Thoracic aorta (tissue), 2 donors: Measurements from ENCODE around the gene SPOCK1. TPM values are rescaled to one million over a fixed set of nuclear protein-coding genes. Genes with fewer than 3 reads are reported as not detected.

Experiments
- ATAC-seq: fragments of 150-250 bp; one replicate; pipeline ENCODE4 v1.8.0; 2017; ENCODE audit warnings: low read depth; ENCODE audit not compliant: insufficient number of reproducible peaks, low FRiP score
- DNase-seq: peaks from one replicate; pipeline ENCODE4 v3.0.0-alpha.2; 2020; ENCODE audit warnings: low spot score
- H3K27ac ChIP-seq, 2 donors: fragments of 200-600 bp; sonication (generic); 1 replicate in 1 of 2; 2 replicates in 1 of 2; pipeline ENCODE4 v1.5.1; 2016; ENCODE audit warnings: mild to moderate bottlenecking in 2 of 2, moderate library complexity in 2 of 2
- H3K27me3 ChIP-seq: fragments of 200-600 bp; sonication (generic); replicated peaks from 2 replicates; pipeline ENCODE4 v1.6.0; 2016; ENCODE audit warnings: mild to moderate bottlenecking; ENCODE audit not compliant: insufficient read depth
- H3K36me3 ChIP-seq: fragments of 200-600 bp; sonication (generic); one replicate; pipeline ENCODE4 v1.5.1; 2016
- H3K4me1 ChIP-seq, 2 donors: fragments of 200-600 bp; sonication (generic); 1 replicate in 1 of 2; 2 replicates in 1 of 2; pipeline versions ENCODE4 v1.5.1 to v1.6.0; 2016; ENCODE audit warnings: low read depth in 2 of 2, mild to moderate bottlenecking in 1 of 2; ENCODE audit not compliant: control insufficient read depth in 1 of 2
- H3K4me3 ChIP-seq: fragments of 200-600 bp; sonication (generic); 2 replicates; pipeline ENCODE4 v1.5.1; 2016; ENCODE audit warnings: mild to moderate bottlenecking
- H3K9me3 ChIP-seq: fragments of 200-600 bp; sonication (generic); 2 replicates; pipeline ENCODE4 v1.5.1; 2016
- total RNA-seq, 2 donors: library from RNA; depleted of rRNA; stranded (reverse); fragments of >200 nt; gene quantifications; one replicate each; pipeline versions ENCODE4 v1.1.0 to v1.2.3, GENCODE V29; 2016
- TF ChIP-seq, protein P1 (sequence below): fragments of 200-600 bp; sonication (generic); IDR thresholded peaks from one replicate; pipeline ENCODE4 v1.5.1; 2019; ENCODE audit warnings: antibody characterized with exemption

Gene SPOCK1
- total RNA-seq, 2 donors from 2014 or later: 25.2 to 43.2 TPM

DNA sequence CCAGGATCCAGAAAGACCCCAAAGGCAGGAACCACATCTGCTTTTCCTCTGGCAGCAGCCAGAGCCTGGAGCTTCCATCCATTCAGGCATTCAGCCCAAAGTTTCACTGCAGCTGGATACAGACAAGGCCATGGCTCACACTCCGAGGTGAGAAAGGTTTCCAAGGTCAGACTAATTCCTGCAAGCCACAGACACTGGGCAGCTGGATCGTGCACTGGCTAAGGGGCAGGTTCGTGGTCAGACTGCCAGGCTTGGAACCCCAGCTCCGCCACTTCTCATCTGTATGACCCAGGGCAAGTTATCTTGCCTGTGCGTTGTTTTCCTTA is 36.9 kb downstream of the SPOCK1 start:
- Histone ChIP-seq H3K27ac (no peak overlapping the region), H3K27me3 (no peaks in the 10 kb centered on the region), H3K36me3 (no peaks in the 10 kb centered on the region), H3K4me3 (no peak overlapping the region), H3K4me1 (peaks cover 0 to 9% of the 10 kb centered on the region in 2 donors), H3K9me3 (no peaks in the 10 kb centered on the region)
- ATAC-seq (no peak), DNase-seq (no peak)
- TF ChIP-seq, protein P1, sequence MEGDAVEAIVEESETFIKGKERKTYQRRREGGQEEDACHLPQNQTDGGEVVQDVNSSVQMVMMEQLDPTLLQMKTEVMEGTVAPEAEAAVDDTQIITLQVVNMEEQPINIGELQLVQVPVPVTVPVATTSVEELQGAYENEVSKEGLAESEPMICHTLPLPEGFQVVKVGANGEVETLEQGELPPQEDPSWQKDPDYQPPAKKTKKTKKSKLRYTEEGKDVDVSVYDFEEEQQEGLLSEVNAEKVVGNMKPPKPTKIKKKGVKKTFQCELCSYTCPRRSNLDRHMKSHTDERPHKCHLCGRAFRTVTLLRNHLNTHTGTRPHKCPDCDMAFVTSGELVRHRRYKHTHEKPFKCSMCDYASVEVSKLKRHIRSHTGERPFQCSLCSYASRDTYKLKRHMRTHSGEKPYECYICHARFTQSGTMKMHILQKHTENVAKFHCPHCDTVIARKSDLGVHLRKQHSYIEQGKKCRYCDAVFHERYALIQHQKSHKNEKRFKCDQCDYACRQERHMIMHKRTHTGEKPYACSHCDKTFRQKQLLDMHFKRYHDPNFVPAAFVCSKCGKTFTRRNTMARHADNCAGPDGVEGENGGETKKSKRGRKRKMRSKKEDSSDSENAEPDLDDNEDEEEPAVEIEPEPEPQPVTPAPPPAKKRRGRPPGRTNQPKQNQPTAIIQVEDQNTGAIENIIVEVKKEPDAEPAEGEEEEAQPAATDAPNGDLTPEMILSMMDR: no peak

DNA sequence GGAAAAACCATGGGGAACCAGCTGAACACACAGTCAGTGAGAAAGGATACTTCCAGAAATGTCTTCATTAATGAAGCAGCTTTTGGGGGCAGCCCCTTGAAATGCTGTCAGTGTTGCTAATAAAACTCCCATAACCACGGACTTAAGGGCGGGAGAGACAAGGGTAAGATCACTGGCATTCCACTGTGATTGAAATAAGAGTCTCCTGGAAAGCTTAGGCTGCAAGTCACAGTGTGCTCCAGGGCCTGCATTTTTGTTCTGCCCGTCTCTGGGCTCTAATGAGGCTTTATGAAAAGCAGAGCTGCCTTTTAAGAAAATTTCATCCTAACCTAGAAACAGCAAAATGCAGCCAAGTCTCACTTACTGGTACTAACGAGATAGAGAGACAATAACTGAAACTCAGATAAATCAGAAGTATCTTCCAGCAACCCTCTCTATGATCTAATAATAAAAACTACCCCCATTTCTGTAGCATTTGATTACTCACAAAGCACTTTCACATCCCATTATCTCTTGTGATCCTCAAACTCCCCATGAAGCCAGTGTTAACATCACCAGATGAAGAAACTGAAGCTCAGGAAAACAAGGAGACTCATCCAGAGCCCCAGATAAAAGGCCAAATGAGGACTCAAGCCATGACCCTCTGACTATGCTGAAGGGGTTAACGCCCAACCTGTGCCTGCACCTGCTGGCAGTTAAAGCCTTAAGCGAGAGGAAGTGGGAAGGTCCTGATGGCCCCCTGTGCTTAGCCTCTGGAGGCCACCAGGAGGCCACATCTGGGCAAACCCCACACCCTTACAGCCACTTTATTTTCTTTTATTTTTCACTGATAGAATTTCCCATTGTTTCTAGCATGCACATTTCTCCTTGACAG is 37.5 kb downstream of the SPOCK1 start:
- Histone ChIP-seq H3K27me3 (no peaks in the 10 kb centered on the region), H3K4me3 (no peak overlapping the region), H3K9me3 (no peaks in the 10 kb centered on the region), H3K36me3 (no peaks in the 10 kb centered on the region), H3K4me1 (peaks cover 0 to 7% of the 10 kb centered on the region in 2 donors), H3K27ac (no peak overlapping the region)
- DNase-seq (no peak), ATAC-seq (no peak)
- TF ChIP-seq, protein P1: no peak

DNA sequence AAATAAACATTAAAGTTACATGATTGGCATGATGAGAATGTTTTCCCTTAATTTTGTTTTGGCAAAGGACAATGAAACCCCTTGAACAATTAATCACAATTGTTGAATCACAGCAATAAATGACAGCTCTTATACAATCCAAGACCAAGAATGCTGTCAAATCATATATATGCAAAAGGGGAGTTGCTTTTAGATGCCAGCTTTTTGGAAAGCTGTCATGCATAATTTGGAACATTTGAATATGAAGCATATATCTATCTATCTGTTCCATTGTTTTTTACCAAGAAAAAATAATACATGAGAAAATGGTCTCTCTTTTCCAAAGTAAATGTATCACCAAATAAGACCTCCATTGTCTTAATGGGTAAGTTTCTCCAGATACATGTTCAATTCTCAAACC is 44.5 kb downstream of the SPOCK1 start:
- no peak for ATAC-seq

DNA sequence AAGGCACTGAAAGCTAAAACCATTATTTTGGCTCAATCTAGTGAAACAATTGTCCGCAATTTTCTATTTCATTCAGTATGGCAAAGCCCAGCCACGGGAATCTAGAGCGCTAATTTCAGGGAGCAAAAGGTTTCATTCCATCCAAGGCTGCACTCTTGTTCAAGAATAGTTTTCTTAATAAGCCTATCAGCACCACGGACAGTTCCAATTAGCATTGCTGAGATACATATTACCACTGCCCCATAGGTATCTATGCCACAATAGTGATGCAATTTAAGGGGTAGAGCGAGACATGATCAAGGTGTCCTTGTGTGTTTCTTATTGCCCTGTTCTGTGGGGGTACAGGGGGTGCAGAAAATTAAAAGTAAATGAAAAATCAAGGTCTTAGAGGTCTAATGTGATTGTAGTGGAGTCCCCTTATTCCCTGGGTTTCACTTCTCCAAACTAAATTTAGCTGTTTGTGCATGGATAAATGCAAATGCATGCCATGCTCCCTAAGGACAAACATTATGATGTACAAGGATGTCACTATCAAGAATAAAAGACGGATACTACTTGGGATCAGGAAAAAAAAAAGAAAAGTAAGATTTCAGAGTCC is 45.5 kb downstream of the SPOCK1 start:
- TF ChIP-seq, protein P1: no peak
- no peaks in the 10 kb centered on the region for H3K4me1 ChIP-seq
- DNase-seq (no peak), ATAC-seq (no peak)
- no peak overlapping the region for H3K27ac ChIP-seq
- no peak overlapping the region for H3K4me3 ChIP-seq
- H3K27me3 ChIP-seq: no peaks in the 10 kb centered on the region
- H3K36me3 ChIP-seq: no peaks in the 10 kb centered on the region
- H3K9me3 ChIP-seq: no peaks in the 10 kb centered on the region

More for the DNA sequence above, 44.5 kb downstream of the SPOCK1 start:
- TF ChIP-seq, protein P1: no peak
- Histone ChIP-seq H3K27me3 (no peaks in the 10 kb centered on the region), H3K27ac (no peak overlapping the region), H3K36me3 (no peaks in the 10 kb centered on the region), H3K9me3 (no peaks in the 10 kb centered on the region), H3K4me3 (no peak overlapping the region), H3K4me1 (no peaks in the 10 kb centered on the region)
- no peak for DNase-seq

DNA sequence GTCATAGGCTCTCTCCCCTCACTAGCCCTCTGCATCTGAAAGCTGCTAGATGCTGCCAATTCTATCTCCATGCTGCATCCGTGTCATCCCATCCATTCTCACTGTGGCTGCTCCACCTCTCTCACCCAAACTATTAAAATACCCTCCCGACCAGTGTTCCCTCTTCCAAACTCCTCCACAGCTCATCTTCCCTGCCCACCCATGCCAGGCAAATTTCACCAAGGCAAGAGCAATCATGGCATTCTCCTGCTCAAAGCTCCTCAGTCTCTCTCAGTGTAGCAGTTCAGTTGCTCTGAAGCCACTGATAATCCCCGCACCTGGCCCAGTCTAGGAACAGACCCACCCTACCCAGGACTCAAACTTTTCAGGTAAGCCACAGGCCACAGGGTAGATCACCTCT is 48.4 kb downstream of the SPOCK1 start:
- H3K9me3 ChIP-seq: no peaks in the 10 kb centered on the region
- ATAC-seq: no peak
- TF ChIP-seq, protein P1: no peak
- H3K27me3 ChIP-seq: no peaks in the 10 kb centered on the region
- no peak overlapping the region for H3K27ac ChIP-seq
- no peak for DNase-seq
- H3K36me3 ChIP-seq: no peaks in the 10 kb centered on the region
- no peaks in the 10 kb centered on the region for H3K4me1 ChIP-seq
- H3K4me3 ChIP-seq: no peak overlapping the region
